ENCODE results near the gene NPR3.
"Not testable (repeated sequence)": the region's sequence is repeated elsewhere in the genome, so short reads cannot be mapped to it uniquely, and the experiment has no call there.

NPR3 gene

DNA sequence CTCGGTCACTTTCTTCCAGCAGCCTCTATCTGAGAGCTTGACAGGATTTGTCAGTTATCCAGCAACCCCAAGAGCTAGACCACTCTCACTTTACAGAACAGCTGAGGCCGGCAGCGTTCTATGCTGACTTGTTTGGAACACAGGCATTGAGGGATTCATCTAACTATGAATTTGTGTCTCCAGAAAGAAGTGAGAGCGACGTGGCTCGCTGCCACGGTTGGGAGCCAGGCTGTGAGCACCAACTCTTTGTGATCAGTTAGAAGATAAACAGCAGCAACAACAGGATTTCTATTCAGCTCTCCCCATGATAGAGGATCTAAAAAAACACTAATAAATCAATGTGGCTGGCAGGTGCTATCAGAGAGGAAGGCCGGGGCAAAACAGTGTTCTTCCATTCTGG is 58.6 kb downstream of the NPR3 start:
- no peak for FAIRE-seq

DNA sequence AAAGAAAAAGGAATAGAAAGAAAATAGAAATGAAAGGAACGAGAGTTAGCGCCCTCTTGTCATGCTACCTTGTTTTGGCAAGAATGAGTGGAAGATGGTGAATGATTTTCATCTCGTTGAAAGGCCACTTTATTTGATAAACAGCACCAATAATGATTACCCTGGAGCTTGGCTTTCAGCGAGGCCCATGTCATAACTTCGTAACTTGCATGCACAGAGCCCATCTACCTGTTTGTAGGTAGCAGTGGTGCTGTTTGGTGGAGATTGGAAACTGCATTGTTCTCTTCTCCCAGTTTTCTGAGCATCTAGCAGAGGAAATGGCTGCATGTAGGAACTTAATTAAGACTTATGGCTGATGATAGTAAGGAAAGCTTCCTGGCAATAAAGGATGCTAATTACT is 59.3 kb downstream of the NPR3 start:
- no peak for FAIRE-seq

DNA sequence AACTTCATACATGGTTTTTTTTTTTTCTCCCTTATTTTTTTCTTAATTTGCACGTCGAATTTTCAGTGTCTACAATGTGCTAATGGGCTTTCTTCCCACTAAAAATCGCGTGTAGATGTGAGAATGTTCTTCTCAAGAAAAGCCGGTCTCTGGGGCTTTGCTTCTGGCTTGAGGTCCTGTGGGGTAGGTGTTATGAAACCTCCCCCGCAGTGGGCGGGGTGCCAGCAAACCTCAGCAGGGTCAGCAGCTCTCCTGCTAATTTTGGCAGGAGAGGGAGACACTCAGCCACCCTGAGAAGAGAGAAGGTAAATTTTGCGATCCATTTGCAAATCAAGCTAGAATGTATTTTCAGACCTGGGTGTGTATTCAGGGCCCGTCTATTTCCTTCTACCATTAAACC is 59.9 kb downstream of the NPR3 start:
- FAIRE-seq, result no peak

- no peak for FAIRE-seq
These were observed 62.8 kb downstream of the NPR3 start for GRCh38 chr5:32773944-32774343.

DNA sequence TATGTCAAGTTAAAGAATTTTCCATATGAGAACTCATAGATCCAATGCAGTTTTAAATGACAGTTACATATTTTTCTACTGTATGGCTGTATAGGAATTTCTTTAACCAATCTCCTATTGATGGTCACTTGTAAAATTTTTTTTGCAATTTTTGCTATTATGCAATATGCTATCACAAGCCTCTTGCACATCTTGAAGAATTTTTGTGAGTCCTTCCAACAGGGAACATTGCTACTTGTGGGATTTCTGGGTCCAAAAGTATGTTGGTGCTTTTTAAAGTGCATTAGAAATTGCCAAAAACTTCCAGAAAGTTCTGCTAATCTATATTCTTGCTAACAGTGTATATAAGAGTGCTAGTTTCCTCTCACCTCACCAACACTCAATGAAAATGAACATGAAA is 65.1 kb downstream of the NPR3 start:
- no peak for FAIRE-seq

DNA sequence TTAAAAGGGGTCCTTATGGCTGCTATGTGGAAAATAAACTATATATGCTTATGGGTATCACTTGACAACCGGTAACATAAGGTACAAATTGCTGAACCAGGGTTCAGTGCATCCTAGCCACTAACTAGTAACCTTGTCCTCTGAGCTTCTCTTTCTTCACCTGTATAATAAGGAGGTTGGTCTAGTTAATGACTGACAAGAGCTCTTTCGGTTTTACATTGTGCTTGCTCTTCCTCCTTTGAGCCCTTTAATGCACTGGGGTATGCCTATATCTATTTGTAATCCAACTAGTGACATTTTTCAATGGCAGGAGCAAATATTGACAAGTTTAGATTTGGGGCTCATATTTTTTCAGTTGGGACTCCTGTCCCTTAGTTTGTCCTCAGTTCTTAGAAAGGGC is 66.1 kb downstream of the NPR3 start:
- no peak for FAIRE-seq

GRCh38 chr5:32777733-32778132 is 66.6 kb downstream of the NPR3 start:
- FAIRE-seq, result no peak

- no peak for FAIRE-seq
These were observed 67.3 kb downstream of the NPR3 start for GRCh38 chr5:32778403-32778802.

GRCh38 chr5:32779754-32780415 is 68.8 kb downstream of the NPR3 start:
- no peak for FAIRE-seq

DNA sequence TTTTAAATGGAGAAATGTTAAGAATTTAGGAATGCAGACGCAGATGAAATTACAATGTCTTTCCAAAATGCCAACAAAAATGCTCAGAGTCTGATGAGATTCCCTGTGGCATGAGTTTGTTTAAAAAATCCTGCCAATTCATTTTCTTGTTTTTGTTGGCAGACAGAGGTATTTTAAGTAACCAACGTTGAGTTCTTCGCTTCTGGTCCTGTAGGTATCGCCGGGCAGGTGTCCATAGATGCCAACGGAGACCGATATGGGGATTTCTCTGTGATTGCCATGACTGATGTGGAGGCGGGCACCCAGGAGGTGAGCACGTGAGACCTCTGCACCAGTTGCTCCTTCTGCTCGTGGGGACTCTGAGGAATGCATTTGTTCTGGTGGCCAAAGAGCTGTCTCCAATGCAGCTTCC is 69.4 kb downstream of the NPR3 start:
- FAIRE-seq, result no peak

DNA sequence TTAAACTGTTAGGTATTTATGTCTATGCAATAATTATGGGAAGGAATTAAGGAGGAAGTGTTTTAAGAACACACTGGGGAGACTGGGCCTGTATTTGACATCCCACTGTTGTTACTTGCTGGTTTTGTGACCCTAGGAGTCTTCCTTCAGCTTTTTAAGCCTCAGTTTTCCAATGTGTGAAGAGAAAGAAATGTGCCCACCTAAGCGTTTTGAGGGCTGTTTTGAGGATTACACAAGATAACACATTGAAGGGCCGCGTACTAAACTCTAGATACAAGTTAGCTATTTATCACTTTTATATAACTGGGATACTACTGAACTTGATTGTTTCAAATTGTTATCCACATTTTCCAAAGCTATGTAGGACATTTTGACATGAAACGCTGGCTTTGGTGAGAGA is 72.5 kb downstream of the NPR3 start:
- FAIRE-seq, result no peak

- FAIRE-seq, result no peak
These were observed 74.6 kb downstream of the NPR3 start for GRCh38 chr5:32785611-32786254.

DNA sequence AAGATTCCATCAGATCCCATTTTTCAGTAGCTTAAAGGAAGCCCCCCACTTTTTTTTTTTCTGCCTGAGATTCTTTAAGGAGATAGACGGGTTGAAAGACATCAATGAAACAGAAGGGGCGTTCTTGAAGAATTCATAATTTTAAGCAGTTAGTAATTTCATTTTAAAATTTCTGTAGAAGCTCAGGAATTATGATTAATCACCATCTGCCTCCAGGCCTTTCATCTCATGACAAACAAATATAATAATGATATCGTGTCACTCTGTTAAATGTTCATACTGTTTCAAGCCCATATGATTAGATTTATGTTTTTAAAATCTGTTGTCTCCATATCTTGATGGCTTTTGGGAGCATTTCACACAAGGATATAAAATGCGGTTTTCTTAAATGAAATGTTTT is 75.2 kb downstream of the NPR3 start:
- FAIRE-seq, result no peak

DNA sequence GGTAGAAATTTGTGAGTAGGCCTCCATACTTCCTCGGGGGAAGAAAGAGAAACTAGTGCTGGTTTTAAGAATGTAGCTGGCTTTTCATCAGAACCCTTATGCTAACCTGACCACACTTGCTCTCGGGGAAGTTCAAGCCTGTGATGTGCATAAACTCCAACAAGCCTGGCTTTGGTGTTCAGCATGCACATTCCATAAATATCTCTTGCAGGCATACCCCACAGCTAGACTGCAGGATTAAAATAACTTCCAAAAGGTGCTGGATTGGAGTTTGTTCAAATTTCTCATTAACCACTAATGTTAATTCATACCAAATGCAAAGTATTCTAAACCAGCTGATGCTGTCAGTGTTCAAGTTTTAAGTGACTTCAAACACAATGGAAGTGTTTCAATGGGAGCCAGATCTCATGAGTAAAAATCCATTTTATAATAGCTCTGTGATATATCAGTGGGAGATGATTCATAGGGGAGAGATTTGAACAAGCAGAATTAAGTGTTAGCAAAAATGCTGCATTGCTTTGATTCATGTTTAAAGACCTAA is 79.4 kb downstream of the NPR3 start:
- no peak for FAIRE-seq

DNA sequence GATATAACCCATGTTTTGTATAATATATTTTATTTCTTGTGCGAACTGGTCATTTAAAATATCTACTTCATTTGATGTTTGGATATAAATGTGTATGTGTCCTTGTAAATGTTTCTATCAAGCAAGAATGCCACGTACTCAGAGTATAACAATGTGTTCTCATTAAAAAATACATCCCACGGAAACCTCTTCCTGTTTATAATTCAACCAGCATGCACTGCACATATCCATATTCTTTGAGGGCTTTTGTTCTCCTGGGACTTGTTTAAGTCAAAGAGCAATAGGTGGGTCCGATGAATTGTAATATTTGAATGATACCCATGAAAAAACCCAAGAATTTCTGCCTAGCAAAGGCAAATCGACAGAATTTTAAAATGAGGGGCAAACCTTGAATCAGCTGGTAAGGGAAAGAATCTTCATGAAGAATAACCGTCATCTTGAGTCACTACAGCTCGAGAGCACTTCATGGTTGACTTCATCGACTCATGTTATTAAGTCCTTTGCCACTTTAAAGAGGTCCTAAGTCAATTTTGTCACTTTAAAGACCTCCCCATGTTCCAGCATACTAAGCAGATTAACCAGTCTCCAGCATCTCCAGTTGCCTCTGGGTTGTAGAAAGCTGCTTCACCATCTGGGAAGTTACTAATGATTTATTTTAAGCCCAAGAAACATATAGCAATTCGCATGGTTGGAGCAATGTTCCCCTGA is 80.6 kb downstream of the NPR3 start:
- no peak for FAIRE-seq

- FAIRE-seq, result no peak
These were observed 83.0 kb downstream of the NPR3 start for GRCh38 chr5:32794086-32794485.

DNA sequence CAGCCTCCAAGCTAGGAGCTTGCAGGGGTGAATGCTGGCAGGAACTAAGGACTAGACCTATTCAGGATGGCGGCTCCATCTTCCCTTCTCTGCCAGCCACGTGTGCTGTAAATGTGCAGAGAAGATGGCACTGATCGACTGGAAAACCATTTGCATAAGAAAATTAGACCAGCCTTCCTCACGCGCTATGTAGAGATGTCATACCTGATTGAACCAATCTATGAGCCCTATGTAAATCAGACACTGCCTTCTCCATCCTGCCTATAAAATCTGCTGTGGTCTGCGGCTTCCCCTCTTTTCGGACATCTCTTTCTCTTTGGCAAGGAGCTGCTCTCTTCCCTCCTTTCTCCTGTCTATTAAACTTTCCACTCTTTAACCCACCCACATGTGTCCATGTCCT is 91.6 kb downstream of the NPR3 start:
- no peak for FAIRE-seq

DNA sequence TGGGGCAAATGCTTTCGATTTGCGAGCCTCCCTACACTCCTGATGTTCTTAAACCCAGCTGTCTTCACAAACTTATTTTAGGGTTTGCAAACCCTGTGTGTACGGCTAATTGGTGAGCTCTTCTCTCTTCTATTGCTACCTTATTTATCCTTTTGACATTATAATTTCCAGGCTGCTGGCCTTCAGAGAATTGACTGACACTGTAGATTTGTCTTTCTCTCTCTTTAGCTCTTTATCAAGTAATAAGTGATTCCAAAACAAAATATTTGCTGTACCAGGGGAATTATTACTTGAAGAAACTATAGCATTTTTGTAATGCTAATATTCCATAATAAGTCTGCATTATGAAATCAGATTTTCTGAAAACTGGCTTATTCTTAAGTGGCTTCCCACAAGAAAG is 92.5 kb downstream of the NPR3 start:
- no peak for FAIRE-seq

DNA sequence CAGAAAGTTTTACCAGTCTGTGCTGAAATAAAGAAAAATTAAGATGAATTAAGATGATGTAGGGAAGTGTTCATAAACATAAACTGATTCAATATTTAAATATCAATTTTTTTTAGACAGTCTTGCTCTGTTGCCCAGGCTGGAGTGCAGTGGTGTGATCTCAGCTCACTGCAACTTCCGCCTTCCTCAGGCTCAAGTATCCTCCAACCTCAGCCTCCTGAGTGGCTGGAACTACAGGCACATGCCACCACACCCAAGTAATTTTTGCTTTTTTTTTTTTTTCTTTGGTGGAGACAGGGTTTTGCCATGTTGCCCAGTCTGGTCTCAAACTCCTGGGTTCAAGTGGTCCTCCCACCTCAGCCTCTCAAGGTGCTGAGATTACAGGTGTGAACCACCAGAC is 94.3 kb downstream of the NPR3 start:
- not testable (repeated sequence) for FAIRE-seq

- no peak for FAIRE-seq
These were observed 95.0 kb downstream of the NPR3 start for GRCh38 chr5:32805971-32806638.

DNA sequence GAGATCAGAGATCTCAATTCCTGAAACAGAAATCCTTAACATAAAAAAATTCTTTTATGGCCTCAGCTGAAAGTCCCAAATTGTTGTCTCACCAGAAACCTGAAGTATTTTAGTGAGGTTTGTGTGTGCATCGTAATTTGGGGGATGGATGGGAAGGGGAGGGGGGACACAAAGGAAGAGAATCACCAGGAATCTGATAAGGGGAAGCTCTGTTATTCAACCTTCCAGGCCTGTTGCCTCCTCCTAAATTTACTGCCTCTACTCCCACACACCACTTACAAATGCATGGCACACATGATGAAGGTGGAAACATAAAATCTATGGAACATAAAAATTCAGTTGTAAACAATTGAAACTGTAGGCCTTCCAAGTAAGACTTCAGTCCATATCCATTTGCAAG is 97.7 kb downstream of the NPR3 start:
- no peak for FAIRE-seq

DNA sequence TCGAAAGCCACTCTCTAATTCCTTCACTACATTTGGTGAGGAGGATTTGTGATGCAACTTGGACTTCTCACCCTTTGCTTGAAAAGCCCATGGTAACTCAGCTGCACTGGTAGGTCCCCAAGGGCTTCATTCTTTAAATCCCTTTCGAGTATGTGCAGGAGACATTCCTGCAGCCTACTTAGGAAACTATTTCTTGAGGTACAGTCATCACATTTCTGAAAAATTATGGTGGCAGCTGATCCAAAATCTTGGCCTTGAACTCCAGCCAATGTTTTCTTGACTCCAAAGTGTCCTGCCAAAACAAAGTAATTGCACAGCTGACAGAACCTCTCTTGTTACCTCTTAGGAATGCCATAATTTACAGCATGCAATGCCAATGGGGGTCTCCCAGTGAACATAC is 99.7 kb downstream of the NPR3 start:
- no peak for FAIRE-seq

GRCh38 chr5:32812399-32812798 is 101.3 kb downstream of the NPR3 start:
- FAIRE-seq, result no peak

DNA sequence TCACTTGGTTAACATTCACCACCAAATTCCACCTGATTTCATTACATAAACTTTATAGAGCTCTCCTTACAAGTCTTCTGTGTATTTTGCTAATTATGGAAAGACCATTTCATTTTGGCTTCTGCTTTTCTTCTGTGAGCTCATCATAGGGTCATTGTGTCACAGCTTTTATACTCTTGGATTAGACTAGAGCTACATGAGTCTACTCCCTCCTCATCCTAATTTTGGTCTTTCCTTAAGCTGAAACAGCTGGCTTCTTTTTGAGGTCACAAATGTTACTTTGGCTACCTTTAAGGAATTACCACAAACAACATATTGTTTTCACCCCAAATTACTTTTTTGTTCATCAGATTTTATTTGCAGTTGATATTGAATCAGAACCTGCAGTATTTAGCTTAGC is 103.0 kb downstream of the NPR3 start:
- FAIRE-seq, result no peak
